ENCODE measurements around the gene UNC13B. TPM values are rescaled to one million over a fixed set of nuclear protein-coding genes. Genes with fewer than 3 reads are reported as not detected.

The UNC13B gene
- total RNA-seq, 1 donor from 2014 or later, result 12.8 TPM

Other genes starting within 250 kb of the UNC13B start
- 25.6 TPM for gene PHF24, start 203.7 kb upstream of the UNC13B start, total RNA-seq
- 37.1 TPM for gene DNAJB5, start 172.3 kb upstream of the UNC13B start, total RNA-seq
- 141 TPM for gene VCP, start 89.4 kb upstream of the UNC13B start, total RNA-seq
- 14.0 TPM for gene FANCG, start 82.1 kb upstream of the UNC13B start, total RNA-seq
- gene PIGO, start 65.4 kb upstream of the UNC13B start, total RNA-seq, result 8.1 TPM
- 27.5 TPM for gene STOML2, start 58.9 kb upstream of the UNC13B start, total RNA-seq
- gene ATOSB, start 46.1 kb upstream of the UNC13B start, total RNA-seq, result 14.8 TPM